GM23338 (cell line): ENCODE measurements around the gene VAV3. TPM values are rescaled to one million over a fixed set of nuclear protein-coding genes. Genes with fewer than 3 reads are reported as not detected.

Experiments used
- ATAC-seq: fragments of 200-7000 bp; cut with Tn5 transposase; 3 replicates; pipeline ENCODE4 v1.9.1; 2020
- DNase-seq: peaks from one replicate; pipeline ENCODE4 v3.0.0-alpha.2; 2015; ENCODE audit warnings: low spot score
- H2AFZ ChIP-seq: fragments of 200-600 bp; sonication (generic); 2 replicates; pipeline ENCODE4 v1.8.0; 2016; ENCODE audit warnings: antibody characterized with exemption, mild to moderate bottlenecking, moderate library complexity
- H3F3A ChIP-seq: fragments of 200-600 bp; sonication (generic); replicated peaks from 2 replicates; pipeline ENCODE4 v1.8.0; 2017; ENCODE audit warnings: antibody characterized with exemption, mixed run types, low read depth
- H3K27ac ChIP-seq: fragments of 200-600 bp; sonication (generic); 2 replicates; pipeline ENCODE4 v1.6.1; 2016; ENCODE audit warnings: low read depth
- H3K27me3 ChIP-seq: fragments of 200-600 bp; sonication (generic); 2 replicates; pipeline ENCODE4 v1.8.0; 2016; ENCODE audit warnings: mild to moderate bottlenecking, mixed run types, moderate library complexity; ENCODE audit not compliant: insufficient read depth
- H3K36me3 ChIP-seq: fragments of 200-600 bp; sonication (generic); 2 replicates; pipeline ENCODE4 v1.8.0; 2016; ENCODE audit warnings: mild to moderate bottlenecking; ENCODE audit not compliant: insufficient read depth
- H3K4me1 ChIP-seq: fragments of 200-600 bp; sonication (generic); 2 replicates; pipeline ENCODE4 v1.8.0; 2016; ENCODE audit warnings: mild to moderate bottlenecking, moderate library complexity; ENCODE audit not compliant: insufficient read depth
- H3K4me2 ChIP-seq: fragments of 200-600 bp; sonication (generic); 2 replicates; pipeline ENCODE4 v1.7.1; 2017; ENCODE audit warnings: mixed run types
- H3K4me3 ChIP-seq: fragments of 200-600 bp; sonication (generic); 2 replicates; pipeline ENCODE4 v1.6.1; 2016; ENCODE audit warnings: mixed run types
- H3K79me2 ChIP-seq: fragments of 200-600 bp; sonication (generic); replicated peaks from 2 replicates; pipeline ENCODE4 v1.8.0; 2017; ENCODE audit warnings: mild to moderate bottlenecking; ENCODE audit not compliant: insufficient read depth
- H3K9me2 ChIP-seq: fragments of 200-600 bp; sonication (generic); 2 replicates; pipeline ENCODE4 v1.8.0; 2017; ENCODE audit not compliant: insufficient read depth
- H4K20me1 ChIP-seq: fragments of 200-600 bp; sonication (generic); replicated peaks from 2 replicates; pipeline ENCODE4 v1.8.0; 2017; ENCODE audit warnings: mild to moderate bottlenecking; ENCODE audit not compliant: insufficient read depth
- H3K27ac Mint-ChIP-seq: 2 replicates; pipeline ENCODE4 v1.8.0; 2020; ENCODE audit warnings: inconsistent platforms, mild to moderate bottlenecking, moderate library complexity, mixed read lengths
- H3K27me3 Mint-ChIP-seq: 3 replicates; pipeline ENCODE4 v1.8.0; 2022; ENCODE audit warnings: low read depth, mild to moderate bottlenecking, moderate library complexity, mixed read lengths, inconsistent platforms; ENCODE audit not compliant: insufficient read depth, poor library complexity
- H3K36me3 Mint-ChIP-seq: 3 replicates; pipeline ENCODE4 v1.8.0; 2021; ENCODE audit warnings: low read depth, mild to moderate bottlenecking, inconsistent platforms, moderate library complexity, mixed read lengths
- H3K4me1 Mint-ChIP-seq: 3 replicates; pipeline ENCODE4 v1.8.0; 2020; ENCODE audit warnings: mild to moderate bottlenecking, inconsistent platforms, mixed read lengths
- H3K4me3 Mint-ChIP-seq: 3 replicates; pipeline ENCODE4 v1.8.0; 2021; ENCODE audit warnings: moderate library complexity, mild to moderate bottlenecking, inconsistent platforms, mixed read lengths
- H3K9me3 Mint-ChIP-seq: 3 replicates; pipeline ENCODE4 v1.8.0; 2020; ENCODE audit warnings: moderate library complexity, mild to moderate bottlenecking, inconsistent platforms, mixed read lengths
- CREB1 ChIP-seq: fragments of 250-450 bp; sonication (Bioruptor Pico); IDR thresholded peaks from 2 replicates; pipeline ENCODE4 v1.5.0; 2020; ENCODE audit warnings: low read depth, mild to moderate bottlenecking, moderate library complexity
- EZH2 ChIP-seq: fragments of 200-600 bp; sonication (generic); IDR thresholded peaks from one replicate; pipeline ENCODE4 v1.8.0; 2017; ENCODE audit warnings: antibody characterized with exemption, mild to moderate bottlenecking, low read depth; ENCODE audit not compliant: unreplicated experiment
- EZH2phosphoT487 ChIP-seq: fragments of 200-600 bp; sonication (generic); IDR thresholded peaks from one replicate; pipeline ENCODE4 v1.8.1; 2018; ENCODE audit warnings: antibody characterized with exemption; ENCODE audit not compliant: unreplicated experiment
- JUNB ChIP-seq: IDR thresholded peaks from one replicate; pipeline ENCODE4 v1.6.1; 2016; ENCODE audit warnings: antibody characterized with exemption; ENCODE audit not compliant: unreplicated experiment
- NANOG ChIP-seq: IDR thresholded peaks from 2 replicates; pipeline ENCODE4 v1.6.1; 2016; ENCODE audit warnings: antibody characterized with exemption, borderline replicate concordance
- POLR2AphosphoS5 ChIP-seq: IDR thresholded peaks from 2 replicates; pipeline ENCODE4 v1.6.1; 2016; ENCODE audit warnings: antibody characterized with exemption, low read depth
- STAT1 ChIP-seq: IDR thresholded peaks from one replicate; pipeline ENCODE4 v1.6.1; 2016; ENCODE audit warnings: antibody characterized with exemption; ENCODE audit not compliant: unreplicated experiment
- ZNF114 ChIP-seq: fragments of 250-450 bp; sonication (Bioruptor Pico); IDR thresholded peaks from 2 replicates; pipeline ENCODE4 v1.5.0; 2020; ENCODE audit warnings: mild to moderate bottlenecking, moderate library complexity
- ZNF331 ChIP-seq: fragments of 250-450 bp; sonication (Bioruptor Pico); IDR thresholded peaks from 2 replicates; pipeline ENCODE4 v1.5.0; 2020; ENCODE audit warnings: low read depth, mild to moderate bottlenecking, moderate library complexity
- polyA plus RNA-seq: library from polyadenylated mRNA; unstranded; fragments of >200 nt; fragmentation: Nextera tagmentation; extraction: Ambion mirVana; gene quantifications from 2 replicates; pipeline ENCODE4 v1.2.1, GENCODE V29; 2016
- total RNA-seq: library from RNA; depleted of rRNA; stranded (reverse); fragments of >200 nt; shearing (Covaris generic); gene quantifications from 2 replicates; pipeline ENCODE4 v1.2.3, GENCODE V29; 2014
- TF ChIP-seq, protein P1 (sequence below): IDR thresholded peaks from 2 replicates; pipeline ENCODE4 v1.6.1; 2016; ENCODE audit warnings: antibody characterized with exemption
- TF ChIP-seq, protein P2 (sequence below), 2 experiments: fragments of 200-600 bp in 1 of 2; sonication (generic) in 1 of 2; conservative IDR thresholded peaks; 2 replicates each; pipeline versions ENCODE4 v1.5.1 to v1.6.1; 2016 to 2017; ENCODE audit warnings: antibody characterized with exemption in 2 of 2, low read depth in 2 of 2, mild to moderate bottlenecking in 2 of 2, moderate library complexity in 1 of 2
- TF ChIP-seq, protein P3 (sequence below): IDR thresholded peaks from one replicate; pipeline ENCODE4 v1.6.1; 2018; ENCODE audit warnings: antibody characterized with exemption; ENCODE audit not compliant: unreplicated experiment
- TF ChIP-seq, protein P4 (sequence below): fragments of 250-450 bp; sonication (Bioruptor Pico); IDR thresholded peaks from 2 replicates; pipeline ENCODE4 v1.5.0; 2020; ENCODE audit warnings: mild to moderate bottlenecking, moderate library complexity

VAV3 gene
- total and polyA plus RNA-seq, 2 experiments from 2014 or later = 3.0 to 11.3 TPM

DNA sequence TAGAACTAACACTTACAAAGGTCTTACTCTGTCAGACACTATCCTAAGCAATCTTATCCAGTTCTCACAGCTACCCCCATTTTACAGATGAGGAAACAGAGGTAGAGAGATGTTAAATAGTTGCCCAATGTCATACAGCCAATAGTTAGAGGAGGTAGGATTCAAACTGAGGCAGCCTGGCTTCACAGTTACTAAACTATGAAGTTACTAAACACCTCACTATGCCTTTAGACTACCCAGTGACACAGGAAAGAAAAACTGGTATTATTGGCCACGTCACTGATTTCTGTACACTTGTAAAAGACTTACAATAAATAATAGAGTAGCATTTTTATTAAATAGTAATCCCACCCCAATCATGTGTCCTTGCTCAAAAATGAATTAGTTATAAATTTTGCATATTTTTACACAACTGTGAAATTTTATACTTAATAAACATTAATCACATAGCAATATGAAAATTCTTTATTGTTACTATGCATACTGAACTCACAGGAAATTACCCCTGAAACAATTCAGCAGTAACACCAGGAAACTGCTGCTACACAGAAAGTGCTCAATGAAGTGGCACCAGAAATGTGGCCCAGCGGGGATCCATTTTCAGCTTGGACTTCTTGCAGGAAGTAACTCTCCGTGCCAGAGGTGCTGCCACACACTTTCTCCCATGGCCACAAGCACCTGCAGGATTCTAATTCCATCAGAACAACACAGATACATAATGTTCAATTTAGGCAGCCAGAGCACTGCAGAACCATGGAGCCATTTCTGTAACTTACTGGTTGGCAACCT lies 69.4 kb downstream of the VAV3 start:
- H3K4me1 ChIP-seq = no peaks in the 10 kb centered on the region
- no peak overlapping the region for H3K4me2 ChIP-seq
- TF ChIP-seq EZH2phosphoT487 = no peak
- no peak for TF ChIP-seq EZH2
- TF ChIP-seq ZNF331 = no peak
- no peak for TF ChIP-seq STAT1
- TF ChIP-seq NANOG = no peak
- no peak for TF ChIP-seq ZNF114 (CRISPR knock-in tag)
- TF ChIP-seq, protein P1, sequence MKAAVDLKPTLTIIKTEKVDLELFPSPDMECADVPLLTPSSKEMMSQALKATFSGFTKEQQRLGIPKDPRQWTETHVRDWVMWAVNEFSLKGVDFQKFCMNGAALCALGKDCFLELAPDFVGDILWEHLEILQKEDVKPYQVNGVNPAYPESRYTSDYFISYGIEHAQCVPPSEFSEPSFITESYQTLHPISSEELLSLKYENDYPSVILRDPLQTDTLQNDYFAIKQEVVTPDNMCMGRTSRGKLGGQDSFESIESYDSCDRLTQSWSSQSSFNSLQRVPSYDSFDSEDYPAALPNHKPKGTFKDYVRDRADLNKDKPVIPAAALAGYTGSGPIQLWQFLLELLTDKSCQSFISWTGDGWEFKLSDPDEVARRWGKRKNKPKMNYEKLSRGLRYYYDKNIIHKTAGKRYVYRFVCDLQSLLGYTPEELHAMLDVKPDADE = no peak
- no peak for TF ChIP-seq POLR2AphosphoS5
- TF ChIP-seq, protein P2, sequence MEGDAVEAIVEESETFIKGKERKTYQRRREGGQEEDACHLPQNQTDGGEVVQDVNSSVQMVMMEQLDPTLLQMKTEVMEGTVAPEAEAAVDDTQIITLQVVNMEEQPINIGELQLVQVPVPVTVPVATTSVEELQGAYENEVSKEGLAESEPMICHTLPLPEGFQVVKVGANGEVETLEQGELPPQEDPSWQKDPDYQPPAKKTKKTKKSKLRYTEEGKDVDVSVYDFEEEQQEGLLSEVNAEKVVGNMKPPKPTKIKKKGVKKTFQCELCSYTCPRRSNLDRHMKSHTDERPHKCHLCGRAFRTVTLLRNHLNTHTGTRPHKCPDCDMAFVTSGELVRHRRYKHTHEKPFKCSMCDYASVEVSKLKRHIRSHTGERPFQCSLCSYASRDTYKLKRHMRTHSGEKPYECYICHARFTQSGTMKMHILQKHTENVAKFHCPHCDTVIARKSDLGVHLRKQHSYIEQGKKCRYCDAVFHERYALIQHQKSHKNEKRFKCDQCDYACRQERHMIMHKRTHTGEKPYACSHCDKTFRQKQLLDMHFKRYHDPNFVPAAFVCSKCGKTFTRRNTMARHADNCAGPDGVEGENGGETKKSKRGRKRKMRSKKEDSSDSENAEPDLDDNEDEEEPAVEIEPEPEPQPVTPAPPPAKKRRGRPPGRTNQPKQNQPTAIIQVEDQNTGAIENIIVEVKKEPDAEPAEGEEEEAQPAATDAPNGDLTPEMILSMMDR (conservative IDR thresholded peaks at IDR 0.05; ENCODE audit: low read depth in 2 of 2) = no peak
- no peak for TF ChIP-seq JUNB
- TF ChIP-seq, protein P3, sequence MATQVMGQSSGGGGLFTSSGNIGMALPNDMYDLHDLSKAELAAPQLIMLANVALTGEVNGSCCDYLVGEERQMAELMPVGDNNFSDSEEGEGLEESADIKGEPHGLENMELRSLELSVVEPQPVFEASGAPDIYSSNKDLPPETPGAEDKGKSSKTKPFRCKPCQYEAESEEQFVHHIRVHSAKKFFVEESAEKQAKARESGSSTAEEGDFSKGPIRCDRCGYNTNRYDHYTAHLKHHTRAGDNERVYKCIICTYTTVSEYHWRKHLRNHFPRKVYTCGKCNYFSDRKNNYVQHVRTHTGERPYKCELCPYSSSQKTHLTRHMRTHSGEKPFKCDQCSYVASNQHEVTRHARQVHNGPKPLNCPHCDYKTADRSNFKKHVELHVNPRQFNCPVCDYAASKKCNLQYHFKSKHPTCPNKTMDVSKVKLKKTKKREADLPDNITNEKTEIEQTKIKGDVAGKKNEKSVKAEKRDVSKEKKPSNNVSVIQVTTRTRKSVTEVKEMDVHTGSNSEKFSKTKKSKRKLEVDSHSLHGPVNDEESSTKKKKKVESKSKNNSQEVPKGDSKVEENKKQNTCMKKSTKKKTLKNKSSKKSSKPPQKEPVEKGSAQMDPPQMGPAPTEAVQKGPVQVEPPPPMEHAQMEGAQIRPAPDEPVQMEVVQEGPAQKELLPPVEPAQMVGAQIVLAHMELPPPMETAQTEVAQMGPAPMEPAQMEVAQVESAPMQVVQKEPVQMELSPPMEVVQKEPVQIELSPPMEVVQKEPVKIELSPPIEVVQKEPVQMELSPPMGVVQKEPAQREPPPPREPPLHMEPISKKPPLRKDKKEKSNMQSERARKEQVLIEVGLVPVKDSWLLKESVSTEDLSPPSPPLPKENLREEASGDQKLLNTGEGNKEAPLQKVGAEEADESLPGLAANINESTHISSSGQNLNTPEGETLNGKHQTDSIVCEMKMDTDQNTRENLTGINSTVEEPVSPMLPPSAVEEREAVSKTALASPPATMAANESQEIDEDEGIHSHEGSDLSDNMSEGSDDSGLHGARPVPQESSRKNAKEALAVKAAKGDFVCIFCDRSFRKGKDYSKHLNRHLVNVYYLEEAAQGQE = no peak
- no peak for TF ChIP-seq CREB1
- TF ChIP-seq, protein P4, sequence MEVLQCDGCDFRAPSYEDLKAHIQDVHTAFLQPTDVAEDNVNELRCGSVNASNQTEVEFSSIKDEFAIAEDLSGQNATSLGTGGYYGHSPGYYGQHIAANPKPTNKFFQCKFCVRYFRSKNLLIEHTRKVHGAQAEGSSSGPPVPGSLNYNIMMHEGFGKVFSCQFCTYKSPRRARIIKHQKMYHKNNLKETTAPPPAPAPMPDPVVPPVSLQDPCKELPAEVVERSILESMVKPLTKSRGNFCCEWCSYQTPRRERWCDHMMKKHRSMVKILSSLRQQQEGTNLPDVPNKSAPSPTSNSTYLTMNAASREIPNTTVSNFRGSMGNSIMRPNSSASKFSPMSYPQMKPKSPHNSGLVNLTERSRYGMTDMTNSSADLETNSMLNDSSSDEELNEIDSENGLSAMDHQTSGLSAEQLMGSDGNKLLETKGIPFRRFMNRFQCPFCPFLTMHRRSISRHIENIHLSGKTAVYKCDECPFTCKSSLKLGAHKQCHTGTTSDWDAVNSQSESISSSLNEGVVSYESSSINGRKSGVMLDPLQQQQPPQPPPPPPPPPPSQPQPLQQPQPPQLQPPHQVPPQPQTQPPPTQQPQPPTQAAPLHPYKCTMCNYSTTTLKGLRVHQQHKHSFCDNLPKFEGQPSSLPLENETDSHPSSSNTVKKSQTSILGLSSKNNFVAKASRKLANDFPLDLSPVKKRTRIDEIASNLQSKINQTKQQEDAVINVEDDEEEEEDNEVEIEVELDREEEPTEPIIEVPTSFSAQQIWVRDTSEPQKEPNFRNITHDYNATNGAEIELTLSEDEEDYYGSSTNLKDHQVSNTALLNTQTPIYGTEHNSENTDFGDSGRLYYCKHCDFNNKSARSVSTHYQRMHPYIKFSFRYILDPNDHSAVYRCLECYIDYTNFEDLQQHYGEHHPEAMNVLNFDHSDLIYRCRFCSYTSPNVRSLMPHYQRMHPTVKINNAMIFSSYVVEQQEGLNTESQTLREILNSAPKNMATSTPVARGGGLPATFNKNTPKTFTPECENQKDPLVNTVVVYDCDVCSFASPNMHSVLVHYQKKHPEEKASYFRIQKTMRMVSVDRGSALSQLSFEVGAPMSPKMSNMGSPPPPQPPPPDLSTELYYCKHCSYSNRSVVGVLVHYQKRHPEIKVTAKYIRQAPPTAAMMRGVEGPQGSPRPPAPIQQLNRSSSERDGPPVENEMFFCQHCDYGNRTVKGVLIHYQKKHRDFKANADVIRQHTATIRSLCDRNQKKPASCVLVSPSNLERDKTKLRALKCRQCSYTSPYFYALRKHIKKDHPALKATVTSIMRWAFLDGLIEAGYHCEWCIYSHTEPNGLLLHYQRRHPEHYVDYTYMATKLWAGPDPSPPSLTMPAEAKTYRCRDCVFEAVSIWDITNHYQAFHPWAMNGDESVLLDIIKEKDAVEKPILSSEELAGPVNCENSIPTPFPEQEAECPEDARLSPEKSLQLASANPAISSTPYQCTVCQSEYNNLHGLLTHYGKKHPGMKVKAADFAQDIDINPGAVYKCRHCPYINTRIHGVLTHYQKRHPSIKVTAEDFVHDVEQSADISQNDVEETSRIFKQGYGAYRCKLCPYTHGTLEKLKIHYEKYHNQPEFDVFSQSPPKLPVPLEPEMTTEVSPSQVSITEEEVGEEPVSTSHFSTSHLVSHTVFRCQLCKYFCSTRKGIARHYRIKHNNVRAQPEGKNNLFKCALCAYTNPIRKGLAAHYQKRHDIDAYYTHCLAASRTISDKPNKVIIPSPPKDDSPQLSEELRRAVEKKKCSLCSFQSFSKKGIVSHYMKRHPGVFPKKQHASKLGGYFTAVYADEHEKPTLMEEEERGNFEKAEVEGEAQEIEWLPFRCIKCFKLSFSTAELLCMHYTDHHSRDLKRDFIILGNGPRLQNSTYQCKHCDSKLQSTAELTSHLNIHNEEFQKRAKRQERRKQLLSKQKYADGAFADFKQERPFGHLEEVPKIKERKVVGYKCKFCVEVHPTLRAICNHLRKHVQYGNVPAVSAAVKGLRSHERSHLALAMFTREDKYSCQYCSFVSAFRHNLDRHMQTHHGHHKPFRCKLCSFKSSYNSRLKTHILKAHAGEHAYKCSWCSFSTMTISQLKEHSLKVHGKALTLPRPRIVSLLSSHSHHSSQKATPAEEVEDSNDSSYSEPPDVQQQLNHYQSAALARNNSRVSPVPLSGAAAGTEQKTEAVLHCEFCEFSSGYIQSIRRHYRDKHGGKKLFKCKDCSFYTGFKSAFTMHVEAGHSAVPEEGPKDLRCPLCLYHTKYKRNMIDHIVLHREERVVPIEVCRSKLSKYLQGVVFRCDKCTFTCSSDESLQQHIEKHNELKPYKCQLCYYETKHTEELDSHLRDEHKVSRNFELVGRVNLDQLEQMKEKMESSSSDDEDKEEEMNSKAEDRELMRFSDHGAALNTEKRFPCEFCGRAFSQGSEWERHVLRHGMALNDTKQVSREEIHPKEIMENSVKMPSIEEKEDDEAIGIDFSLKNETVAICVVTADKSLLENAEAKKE (CRISPR knock-in tag) = no peak
- no peak overlapping the region for H3K27ac ChIP-seq
- no peaks in the 10 kb centered on the region for H3K36me3 ChIP-seq
- Mint-ChIP-seq H3K4me3 (no peak overlapping the region), H3K27ac (no peak overlapping the region), H3K27me3 (no peaks in the 10 kb centered on the region), H3K4me1 (peaks cover 22% of the 10 kb centered on the region), H3K36me3 (peaks cover 10% of the 10 kb centered on the region; the same call in 2 of the 3 replicates), H3K9me3 (peaks cover 9% of the 10 kb centered on the region; the same call in 2 of the 3 replicates)
- no peaks in the 10 kb centered on the region for H3K9me2 ChIP-seq
- no peak overlapping the region for H3K4me3 ChIP-seq
- H3F3A ChIP-seq = no peaks in the 10 kb centered on the region
- peaks cover 5% of the 10 kb centered on the region; the same call in 1 of the 2 replicates for H3K79me2 ChIP-seq
- ATAC-seq (no peak), DNase-seq (no peak)
- no peaks in the 10 kb centered on the region for H4K20me1 ChIP-seq
- no peaks in the 10 kb centered on the region for H3K27me3 ChIP-seq
- H2AFZ ChIP-seq = no peak overlapping the region
